GM12875 (cell line): Measurements from ENCODE around the gene PTPRR.
A peak's percentile ranks its signal among the peaks of the same experiment; 100 is the strongest.

Experiments
- H3K4me3 ChIP-seq: one replicate; pipeline ENCODE4 v1.5.1; 2011; ENCODE audit warnings: low read depth, low read length, control low read depth
- CTCF ChIP-seq: IDR thresholded peaks from 2 replicates; pipeline ENCODE4 v1.5.1; 2011; ENCODE audit warnings: low read depth, mild to moderate bottlenecking, control low read depth, inconsistent platforms, low read length, moderate library complexity, borderline replicate concordance; ENCODE audit not compliant: insufficient read depth

PTPRR gene

GRCh38 chr12:70709022-70709421, 211.5 kb downstream of the PTPRR start:
- H3K4me3 ChIP-seq, result no peak overlapping the region
- TF ChIP-seq CTCF, result no peak

DNA sequence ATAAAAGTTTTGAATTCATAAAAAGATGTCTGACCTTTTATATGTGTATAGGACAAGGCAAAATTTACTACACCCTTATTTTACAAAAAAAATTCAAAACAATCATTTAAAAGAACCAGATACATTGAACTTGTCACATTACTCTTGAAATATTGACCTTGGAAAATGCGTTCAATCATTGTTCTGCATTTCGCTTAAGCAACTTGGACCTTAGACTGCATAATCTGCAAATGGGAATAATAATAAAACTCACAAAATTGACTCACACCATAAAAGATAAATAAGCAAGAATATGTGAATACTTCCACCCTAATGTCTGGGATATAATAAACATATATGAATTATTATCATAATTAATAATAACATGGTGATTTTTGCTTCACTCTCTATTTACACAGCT, 213.9 kb downstream of the PTPRR start:
- TF ChIP-seq CTCF, result no peak

GRCh38 chr12:70698345-70698744, 222.2 kb downstream of the PTPRR start:
- no peak overlapping the region for H3K4me3 ChIP-seq
- TF ChIP-seq CTCF, result no peak

More for the DNA sequence above, 213.9 kb downstream of the PTPRR start:
- no peak overlapping the region for H3K4me3 ChIP-seq

DNA sequence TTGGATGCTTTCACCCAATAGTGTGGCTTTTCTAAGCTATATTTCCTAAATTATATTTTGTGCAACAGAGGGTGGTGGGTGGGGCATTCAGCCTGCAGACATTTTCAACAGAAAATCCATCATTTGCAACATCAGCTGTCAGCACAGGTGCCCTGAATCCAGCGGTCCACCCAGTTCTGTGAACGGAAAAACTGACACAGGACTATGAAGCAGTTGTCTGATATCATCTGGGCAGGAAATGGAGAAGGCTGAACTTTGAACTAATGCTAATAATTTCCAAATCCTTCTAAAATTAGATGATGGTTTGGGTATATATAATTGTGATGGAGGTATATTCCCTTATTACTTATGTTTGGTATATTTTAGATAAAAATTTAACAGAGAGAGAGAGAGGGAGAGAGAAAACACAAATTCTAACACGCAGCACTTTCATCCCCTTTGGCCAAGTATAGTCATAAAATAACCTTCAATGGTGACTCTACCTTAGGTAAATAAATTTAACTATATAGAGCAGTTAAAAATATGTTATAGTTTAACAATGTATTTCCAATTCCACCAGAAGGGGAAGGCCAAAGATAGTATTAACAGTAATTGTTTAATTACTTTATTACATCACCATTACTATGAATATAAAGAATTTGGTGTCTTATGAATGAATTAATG, 225.0 kb downstream of the PTPRR start:
- H3K4me3 ChIP-seq, result no peak overlapping the region
- no peak for TF ChIP-seq CTCF

DNA sequence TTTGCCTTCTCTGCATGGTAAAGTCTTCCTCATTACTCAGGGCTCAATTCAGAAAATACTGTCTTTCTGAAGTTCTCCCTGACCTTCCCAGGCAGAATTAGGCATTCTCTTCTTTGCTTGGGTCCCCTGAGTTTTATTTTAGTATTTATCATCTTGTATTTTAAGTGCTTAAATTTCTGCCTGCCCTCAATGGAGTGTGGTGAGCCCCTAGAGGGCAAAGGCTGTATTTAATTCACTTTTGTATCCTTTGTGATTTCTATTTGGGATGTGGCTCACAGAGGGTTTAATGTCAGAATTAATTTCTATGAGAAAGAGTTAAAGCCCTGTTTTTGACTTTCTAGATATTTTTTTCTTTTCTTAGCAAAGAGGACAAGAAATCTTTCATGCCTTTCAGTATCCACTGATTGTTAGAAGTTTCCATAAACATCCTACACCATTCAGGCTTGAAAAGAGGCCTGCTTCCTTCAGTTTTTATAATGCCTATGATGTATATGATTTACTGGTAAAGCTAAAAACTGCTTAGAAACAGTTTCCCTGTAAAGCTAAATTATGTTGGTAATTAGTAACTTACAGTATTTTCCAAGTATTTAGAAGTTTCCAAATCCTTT, 227.8 kb downstream of the PTPRR start:
- no peak overlapping the region for H3K4me3 ChIP-seq
- peak; percentile 20; the same call in 1 of the 2 replicates for TF ChIP-seq CTCF

- TF ChIP-seq CTCF, result no peak
- H3K4me3 ChIP-seq, result no peak overlapping the region
Observed at GRCh38 chr12:70691018-70691672, 229.4 kb downstream of the PTPRR start.
